Keratinocyte (primary cell): Measurements from ENCODE around the gene CEP131. TPM values are rescaled to one million over a fixed set of nuclear protein-coding genes. Genes with fewer than 3 reads are reported as not detected.

Source experiments
- DNase-seq: peaks from one replicate; pipeline ENCODE4 v3.0.0-alpha.2; 2011; ENCODE audit warnings: low read depth, missing footprints, low spot score
- FAIRE-seq: peaks from 2 replicates; lab custom pipeline; 2011; peaks lifted over from hg19 to GRCh38; lab: Jason Lieb, UNC
- H2AFZ ChIP-seq: 2 replicates; pipeline ENCODE4 v1.6.0; 2012; ENCODE audit warnings: low read length, control low read depth, inconsistent platforms; ENCODE audit not compliant: control insufficient read depth
- H3K27ac ChIP-seq: 2 replicates; pipeline ENCODE4 v1.5.1; 2011; ENCODE audit warnings: low read length; ENCODE audit not compliant: control insufficient read depth, insufficient read depth
- H3K27me3 ChIP-seq: 3 replicates; pipeline ENCODE4 v1.6.0; 2011; ENCODE audit warnings: low read length; ENCODE audit not compliant: control insufficient read depth, insufficient read depth; ENCODE audit errors: extremely low read depth
- H3K36me3 ChIP-seq, 2 experiments: 2 replicates in 1 of 2; 3 replicates in 1 of 2; pipeline ENCODE4 v1.5.1; 2011; ENCODE audit warnings: low read length in 2 of 2, mild to moderate bottlenecking in 1 of 2; ENCODE audit not compliant: control insufficient read depth in 2 of 2, insufficient read depth in 2 of 2; ENCODE audit errors: extremely low read depth in 1 of 2
- H3K4me1 ChIP-seq: 3 replicates; pipeline ENCODE4 v1.5.1; 2011; ENCODE audit warnings: low read length; ENCODE audit not compliant: control insufficient read depth, insufficient read depth; ENCODE audit errors: extremely low read depth
- H3K4me2 ChIP-seq: 3 replicates; pipeline ENCODE4 v1.6.0; 2011; ENCODE audit warnings: low read depth, low read length; ENCODE audit not compliant: control insufficient read depth, insufficient read depth; ENCODE audit errors: extremely low read depth
- H3K4me3 ChIP-seq, 3 experiments: fragments of 200-600 bp in 1 of 3; sonication (generic) in 1 of 3; 2 replicates in 2 of 3; 3 replicates in 1 of 3; pipeline ENCODE4 v1.5.1; 2011 to 2016; ENCODE audit warnings: low read length in 3 of 3, mild to moderate bottlenecking in 3 of 3, control low read depth in 2 of 3, inconsistent platforms in 1 of 3, low read depth in 1 of 3, mixed read lengths in 1 of 3, mixed run types in 1 of 3, moderate library complexity in 1 of 3; ENCODE audit not compliant: control insufficient read depth in 2 of 3, insufficient read depth in 2 of 3; ENCODE audit errors: extremely low read depth in 1 of 3
- H3K79me2 ChIP-seq: 2 replicates; pipeline ENCODE4 v1.6.0; 2012; ENCODE audit warnings: low read length; ENCODE audit not compliant: control insufficient read depth, insufficient read depth
- H3K9ac ChIP-seq: 3 replicates; pipeline ENCODE4 v1.6.0; 2011; ENCODE audit warnings: low read length; ENCODE audit not compliant: control insufficient read depth, insufficient read depth; ENCODE audit errors: extremely low read depth
- H3K9me1 ChIP-seq: 3 replicates; pipeline ENCODE4 v1.6.0; 2011; ENCODE audit warnings: low read length; ENCODE audit not compliant: control insufficient read depth, insufficient read depth; ENCODE audit errors: extremely low read depth
- H3K9me3 ChIP-seq: 2 replicates; pipeline ENCODE4 v1.5.1; 2012; ENCODE audit warnings: low read depth, low read length; ENCODE audit not compliant: control insufficient read depth
- H4K20me1 ChIP-seq: 3 replicates; pipeline ENCODE4 v1.6.0; 2011; ENCODE audit warnings: low read length; ENCODE audit not compliant: control insufficient read depth, insufficient read depth; ENCODE audit errors: extremely low read depth
- EZH2 ChIP-seq: IDR thresholded peaks from one replicate; pipeline ENCODE4 v1.6.1; 2012; ENCODE audit warnings: inconsistent platforms, mild to moderate bottlenecking, low read length, moderate library complexity
- dilution Hi-C: fragments of 300-500 bp; cut with MboI; formaldehyde crosslinking; loops from one replicate; pipeline ENCODE4 v1.7.0; 2020; ENCODE audit warnings: low sequenced_read_pairs; ENCODE audit not compliant: extremely low pct_ligation_motif_present
- polyA plus RNA-seq, 5 experiments: library from polyadenylated mRNA; depleted of rRNA in 3 of 5; stranded (reverse) in 3 of 5; stranded (forward) in 1 of 5; unstranded in 1 of 5; fragments of >200 nt; gene quantifications; 1 replicate in 1 of 5; 2 replicates in 3 of 5; 3 replicates in 1 of 5; pipeline versions ENCODE4 v1.2.1 to v1.2.3, GENCODE V29; 2011 to 2012; ENCODE audit warnings: missing spikeins in 2 of 5, low read depth in 1 of 5, low replicate concordance in 1 of 5
- TF ChIP-seq, protein P1 (sequence below), 3 experiments: IDR thresholded peaks in 1 of 3; conservative IDR thresholded peaks in 1 of 3; optimal IDR thresholded peaks in 1 of 3; 2 replicates in 2 of 3; 3 replicates in 1 of 3; pipeline versions ENCODE3 to v1.5.1; 2011; ENCODE audit warnings: low read length in 3 of 3, mild to moderate bottlenecking in 3 of 3, moderate library complexity in 2 of 3, control low read depth in 1 of 3, inconsistent platforms in 1 of 3; ENCODE audit not compliant: insufficient read depth in 2 of 3; ENCODE audit errors: extremely low read depth in 1 of 3

CEP131 gene
- polyA plus RNA-seq, 1 donor (not counting 4 experiments of a cell fraction or from before 2014, with no cell fraction given), result 2.6 TPM

DNA sequence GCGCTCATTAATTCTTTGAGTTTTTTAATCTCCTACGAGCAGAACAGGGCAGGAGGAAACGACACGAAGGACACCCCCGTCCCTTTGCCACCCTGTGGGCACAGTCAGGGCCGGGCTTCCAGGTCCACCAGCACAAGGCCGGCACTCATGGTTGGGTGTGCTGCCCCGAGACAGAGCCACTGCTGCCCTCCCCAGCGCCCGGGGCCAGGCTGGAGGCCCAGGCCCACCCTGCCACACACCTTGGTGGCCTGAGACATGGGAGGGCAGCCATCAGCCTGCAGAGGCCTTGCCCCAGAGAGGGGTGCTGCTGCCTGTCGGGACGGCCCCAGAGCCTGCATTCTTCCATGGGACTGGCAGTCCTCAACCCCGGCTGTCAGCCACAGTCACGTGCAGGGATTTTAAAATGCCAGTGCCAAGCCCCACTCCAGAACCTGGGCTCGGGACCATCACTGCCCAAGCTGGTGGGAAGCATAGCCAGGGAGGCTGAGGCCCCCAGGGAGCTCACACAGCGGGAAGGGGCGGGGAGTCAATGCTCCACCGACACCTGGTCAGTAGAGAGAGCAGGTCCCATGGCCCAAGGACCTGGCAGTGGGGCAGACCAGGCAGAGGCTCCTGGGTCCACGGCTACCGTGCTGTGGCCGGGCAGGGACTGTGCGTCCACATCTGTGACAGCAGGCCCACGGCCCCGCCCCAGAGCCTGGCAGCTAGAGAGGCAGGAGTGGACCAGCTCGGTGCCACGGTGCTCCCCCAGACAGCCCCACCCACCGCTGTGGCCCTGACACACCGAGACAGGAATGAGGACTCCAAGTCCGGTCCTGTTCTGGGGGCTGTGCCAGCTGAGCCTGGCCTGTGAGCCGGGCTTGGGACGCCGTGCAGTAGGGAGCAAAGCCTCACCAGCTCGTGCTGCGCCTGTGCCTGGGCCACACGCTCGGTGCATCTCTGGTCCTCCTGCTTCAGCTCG, 27.5 kb downstream of the CEP131 start:
- no peak overlapping the region for H3K4me3 ChIP-seq
- H3K36me3 ChIP-seq, result peaks cover 0 to 3% of the 10 kb centered on the region in 2 experiments
- H3K9ac ChIP-seq, result no peak overlapping the region
- H3K79me2 ChIP-seq, result no peaks in the 10 kb centered on the region
- H3K27ac ChIP-seq, result no peak overlapping the region
- DNase-seq, result peak; percentile 7
- FAIRE-seq, result no peak
- H3K9me1 ChIP-seq, result no peaks in the 10 kb centered on the region
- H3K9me3 ChIP-seq, result no peaks in the 10 kb centered on the region
- no peak overlapping the region for H3K4me2 ChIP-seq
- H3K27me3 ChIP-seq, result no peaks in the 10 kb centered on the region
- H2AFZ ChIP-seq, result no peak overlapping the region
- TF ChIP-seq, protein P1, sequence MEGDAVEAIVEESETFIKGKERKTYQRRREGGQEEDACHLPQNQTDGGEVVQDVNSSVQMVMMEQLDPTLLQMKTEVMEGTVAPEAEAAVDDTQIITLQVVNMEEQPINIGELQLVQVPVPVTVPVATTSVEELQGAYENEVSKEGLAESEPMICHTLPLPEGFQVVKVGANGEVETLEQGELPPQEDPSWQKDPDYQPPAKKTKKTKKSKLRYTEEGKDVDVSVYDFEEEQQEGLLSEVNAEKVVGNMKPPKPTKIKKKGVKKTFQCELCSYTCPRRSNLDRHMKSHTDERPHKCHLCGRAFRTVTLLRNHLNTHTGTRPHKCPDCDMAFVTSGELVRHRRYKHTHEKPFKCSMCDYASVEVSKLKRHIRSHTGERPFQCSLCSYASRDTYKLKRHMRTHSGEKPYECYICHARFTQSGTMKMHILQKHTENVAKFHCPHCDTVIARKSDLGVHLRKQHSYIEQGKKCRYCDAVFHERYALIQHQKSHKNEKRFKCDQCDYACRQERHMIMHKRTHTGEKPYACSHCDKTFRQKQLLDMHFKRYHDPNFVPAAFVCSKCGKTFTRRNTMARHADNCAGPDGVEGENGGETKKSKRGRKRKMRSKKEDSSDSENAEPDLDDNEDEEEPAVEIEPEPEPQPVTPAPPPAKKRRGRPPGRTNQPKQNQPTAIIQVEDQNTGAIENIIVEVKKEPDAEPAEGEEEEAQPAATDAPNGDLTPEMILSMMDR (optimal IDR thresholded peaks at IDR 0.05 in 1 of 3, IDR thresholded peaks at IDR 0.05 in 1 of 3, conservative IDR thresholded peaks at IDR 0.05 in 1 of 3; ENCODE audit: extremely low read depth in 1 of 3, insufficient read depth in 2 of 3, low read length in 3 of 3), result no peak
- TF ChIP-seq EZH2, result no peak
- no peaks in the 10 kb centered on the region for H4K20me1 ChIP-seq
- dilution Hi-C loops, result no loop called here
- no peaks in the 10 kb centered on the region for H3K4me1 ChIP-seq

DNA sequence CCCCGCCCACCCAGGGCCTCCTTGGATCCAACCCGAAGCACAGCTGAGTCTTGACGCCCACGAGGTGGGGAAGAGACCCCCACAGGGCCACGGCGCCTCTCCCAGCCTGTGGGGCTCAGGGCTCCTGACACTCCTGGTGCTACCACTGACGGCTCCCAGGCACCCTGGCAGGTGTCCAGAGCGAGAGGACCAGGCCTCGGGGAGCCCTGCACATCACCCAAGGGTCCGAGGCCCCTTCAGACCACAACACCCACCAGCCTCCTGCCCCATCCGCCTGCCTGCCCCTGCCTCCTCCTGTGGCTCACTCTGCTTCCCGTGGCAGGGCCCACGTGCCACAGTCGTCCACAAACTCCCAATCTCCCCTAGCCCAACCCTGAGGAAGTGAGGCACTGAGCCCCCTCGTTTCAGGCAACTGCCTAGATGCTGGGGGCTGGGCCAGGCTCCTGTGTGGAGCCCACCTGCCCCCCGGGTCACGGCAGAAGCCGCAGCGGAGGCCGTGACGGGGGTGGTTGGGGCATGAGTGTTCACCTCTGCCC, 28.5 kb downstream of the CEP131 start:
- Histone ChIP-seq H4K20me1 (no peaks in the 10 kb centered on the region), H3K4me2 (no peak overlapping the region)
- no peak for DNase-seq

More for the DNA sequence above, 28.5 kb downstream of the CEP131 start:
- Histone ChIP-seq H3K79me2 (no peaks in the 10 kb centered on the region), H3K27ac (no peak overlapping the region), H3K4me1 (no peaks in the 10 kb centered on the region), H3K9ac (no peak overlapping the region), H3K9me3 (no peaks in the 10 kb centered on the region), H3K27me3 (no peaks in the 10 kb centered on the region), H3K4me3 (no peak overlapping the region), H2AFZ (no peak overlapping the region), H3K36me3 (peaks cover 0 to 3% of the 10 kb centered on the region in 2 experiments), H3K9me1 (no peaks in the 10 kb centered on the region)
- TF ChIP-seq, protein P1 (optimal IDR thresholded peaks at IDR 0.05 in 1 of 3, IDR thresholded peaks at IDR 0.05 in 1 of 3, conservative IDR thresholded peaks at IDR 0.05 in 1 of 3; ENCODE audit: extremely low read depth in 1 of 3, insufficient read depth in 2 of 3, low read length in 3 of 3), result no peak
- no peak for TF ChIP-seq EZH2
- dilution Hi-C loops, result no loop called here
- no peak for FAIRE-seq
